SK-N-SH (cell line): ENCODE data around the gene EPHA10. TPM values are rescaled to one million over a fixed set of nuclear protein-coding genes. Genes with fewer than 3 reads are reported as not detected.

Source experiments
- CTCF ChIA-PET: fragments of 300-600, 350-600 bp; formaldehyde crosslinking; extraction: SDS; loops from one replicate; lab custom pipeline; 2021; lab: Yijun Ruan, JAX
- POLR2A ChIA-PET: fragments of 350-600 bp; sonication (Branson Sonifier 250); formaldehyde crosslinking; extraction: SDS; loops from one replicate; lab custom pipeline; 2020; ENCODE audit warnings: antibody characterized with exemption, inconsistent platforms; lab: Yijun Ruan, JAX
- DNase-seq: peaks from one replicate; pipeline ENCODE4 v3.0.0; 2012
- H2AFZ ChIP-seq: fragments of 200-600 bp; sonication (generic); 2 replicates; pipeline ENCODE4 v1.8.1; 2016; ENCODE audit warnings: antibody characterized with exemption, mild to moderate bottlenecking, low read depth
- H3F3A ChIP-seq: fragments of 200-600 bp; sonication (generic); replicated peaks from 2 replicates; pipeline ENCODE3; 2016; ENCODE audit warnings: antibody characterized with exemption, mild to moderate bottlenecking; ENCODE audit not compliant: insufficient read depth
- H3K27ac ChIP-seq, 2 experiments: fragments of 200-500 bp in 1 of 2; fragments of 200-600 bp in 1 of 2; sonication (Bioruptor generic) in 1 of 2; sonication (generic), shearing (Covaris generic) in 1 of 2; 2 replicates each; pipeline versions ENCODE4 v1.5.1 to v1.6.1; 2014 to 2016; ENCODE audit warnings: low read depth in 2 of 2, inconsistent platforms in 1 of 2, low read length in 1 of 2, mild to moderate bottlenecking in 1 of 2, mixed read lengths in 1 of 2
- H3K27me3 ChIP-seq: fragments of 200-600 bp; sonication (generic), shearing (Covaris generic); 2 replicates; pipeline ENCODE4 v1.6.1; 2016; ENCODE audit warnings: mixed run types; ENCODE audit not compliant: insufficient read depth
- H3K36me3 ChIP-seq, 2 experiments: fragments of 200-500 bp in 1 of 2; fragments of 200-600 bp in 1 of 2; sonication (Bioruptor generic) in 1 of 2; sonication (generic) in 1 of 2; replicated peaks in 1 of 2; 2 replicates each; pipeline versions ENCODE3 to v1.5.1; 2014 to 2016; ENCODE audit warnings: low read length in 1 of 2, mild to moderate bottlenecking in 1 of 2; ENCODE audit not compliant: insufficient read depth in 2 of 2, control insufficient read depth in 1 of 2
- H3K4me1 ChIP-seq, 2 experiments: fragments of 200-500 bp in 1 of 2; fragments of 200-600 bp in 1 of 2; sonication (Bioruptor generic) in 1 of 2; sonication (generic), shearing (Covaris generic) in 1 of 2; 2 replicates each; pipeline versions ENCODE4 v1.5.1 to v1.6.1; 2014 to 2016; ENCODE audit warnings: low read depth in 1 of 2, low read length in 1 of 2, mixed run types in 1 of 2; ENCODE audit not compliant: insufficient read depth in 2 of 2, control insufficient read depth in 1 of 2
- H3K4me2 ChIP-seq: fragments of 200-600 bp; sonication (generic), shearing (Covaris generic); 2 replicates; pipeline ENCODE4 v1.6.1; 2017; ENCODE audit warnings: mixed run types
- H3K4me3 ChIP-seq, 2 experiments: fragments of 200-500 bp in 1 of 2; fragments of 200-600 bp in 1 of 2; sonication (Bioruptor generic) in 1 of 2; sonication (generic), shearing (Covaris generic) in 1 of 2; 2 replicates each; pipeline versions ENCODE4 v1.5.1 to v1.8.1; 2014 to 2016; ENCODE audit warnings: low read depth in 2 of 2, inconsistent platforms in 1 of 2, low read length in 1 of 2, mild to moderate bottlenecking in 1 of 2, mixed read lengths in 1 of 2, moderate library complexity in 1 of 2
- H3K79me2 ChIP-seq: fragments of 200-600 bp; sonication (generic); 2 replicates; pipeline ENCODE4 v1.8.1; 2017; ENCODE audit warnings: mild to moderate bottlenecking; ENCODE audit not compliant: insufficient read depth
- H3K9ac ChIP-seq: fragments of 200-600 bp; sonication (generic); 2 replicates; pipeline ENCODE4 v1.6.1; 2017; ENCODE audit warnings: mixed run types
- H3K9me2 ChIP-seq: fragments of 200-600 bp; sonication (generic); 2 replicates; pipeline ENCODE4 v1.6.1; 2017; ENCODE audit warnings: mixed run types
- H3K9me3 ChIP-seq: fragments of 200-600 bp; sonication (generic); 2 replicates; pipeline ENCODE4 v1.6.1; 2017; ENCODE audit warnings: mixed run types, mild to moderate bottlenecking, moderate library complexity
- H4K20me1 ChIP-seq: fragments of 200-600 bp; sonication (generic); 2 replicates; pipeline ENCODE4 v1.6.1; 2017; ENCODE audit warnings: mild to moderate bottlenecking, mixed run types; ENCODE audit not compliant: insufficient read depth
- CHD2 ChIP-seq: fragments of 150-350 bp; IDR thresholded peaks from 2 replicates; pipeline ENCODE4 v1.6.1; 2018; ENCODE audit warnings: low read length; ENCODE audit not compliant: partially characterized antibody
- ELF1 ChIP-seq: IDR thresholded peaks from 2 replicates; pipeline ENCODE4 v1.4.0; 2012
- EZH2phosphoT487 ChIP-seq: fragments of 200-600 bp; sonication (generic); IDR thresholded peaks from 2 replicates; pipeline ENCODE4 v1.6.1; 2017; ENCODE audit warnings: low read depth, mixed run types, mild to moderate bottlenecking, antibody characterized with exemption, moderate library complexity, borderline replicate concordance
- FOSL2 ChIP-seq: IDR thresholded peaks from 2 replicates; pipeline ENCODE4 v1.4.0; 2012; ENCODE audit warnings: low read depth, mild to moderate bottlenecking, moderate library complexity, borderline replicate concordance
- FOXJ3 ChIP-seq: sonication (generic); formaldehyde crosslinking; IDR thresholded peaks from 2 replicates; pipeline ENCODE4 v1.5.1; 2020; ENCODE audit warnings: mild to moderate bottlenecking, missing genetic modification reagents
- MEF2A ChIP-seq: IDR thresholded peaks from 2 replicates; pipeline ENCODE4 v1.4.0; 2012; ENCODE audit warnings: low read depth, borderline replicate concordance
- RAD21 ChIP-seq: IDR thresholded peaks from 2 replicates; pipeline ENCODE4 v1.6.1; 2012; ENCODE audit warnings: mild to moderate bottlenecking, low read length
- RCOR1 ChIP-seq: fragments of 150-350 bp; IDR thresholded peaks from 2 replicates; pipeline ENCODE4 v1.6.1; 2017; ENCODE audit warnings: antibody characterized with exemption, low read length
- SIN3A ChIP-seq: IDR thresholded peaks from 2 replicates; pipeline ENCODE4 v1.6.1; 2012; ENCODE audit warnings: low read depth, mild to moderate bottlenecking, low read length, moderate library complexity, borderline replicate concordance
- TAF1 ChIP-seq: IDR thresholded peaks from 2 replicates; pipeline ENCODE4 v1.6.1; 2012; ENCODE audit warnings: low read depth, mild to moderate bottlenecking, low read length, moderate library complexity, borderline replicate concordance
- TCF12 ChIP-seq: IDR thresholded peaks from 2 replicates; pipeline ENCODE4 v1.4.0; 2012
- whole genome bisulfite sequencing: methylation state at CpG from one replicate; pipeline ENCODE4 v1.1.6; 2017; ENCODE audit warnings: low lambda C conversion rate; 5-methylcytosine and 5-hydroxymethylcytosine counted together
- polyA plus RNA-seq, 3 experiments: library from polyadenylated mRNA; depleted of rRNA; stranded (reverse); fragments of >200 nt; gene quantifications; 2 replicates each; pipeline ENCODE4 v1.2.3, GENCODE V29; 2012
- TF ChIP-seq, protein P1 (sequence below): fragments of 200-600 bp; sonication (generic); IDR thresholded peaks from 2 replicates; pipeline ENCODE4 v1.6.1; 2017; ENCODE audit warnings: antibody characterized with exemption, mild to moderate bottlenecking, moderate library complexity

The EPHA10 gene
- polyA plus RNA-seq, 1 of the 3 experiments (the other 2 are of a cell fraction) = 0.05 TPM

DNA sequence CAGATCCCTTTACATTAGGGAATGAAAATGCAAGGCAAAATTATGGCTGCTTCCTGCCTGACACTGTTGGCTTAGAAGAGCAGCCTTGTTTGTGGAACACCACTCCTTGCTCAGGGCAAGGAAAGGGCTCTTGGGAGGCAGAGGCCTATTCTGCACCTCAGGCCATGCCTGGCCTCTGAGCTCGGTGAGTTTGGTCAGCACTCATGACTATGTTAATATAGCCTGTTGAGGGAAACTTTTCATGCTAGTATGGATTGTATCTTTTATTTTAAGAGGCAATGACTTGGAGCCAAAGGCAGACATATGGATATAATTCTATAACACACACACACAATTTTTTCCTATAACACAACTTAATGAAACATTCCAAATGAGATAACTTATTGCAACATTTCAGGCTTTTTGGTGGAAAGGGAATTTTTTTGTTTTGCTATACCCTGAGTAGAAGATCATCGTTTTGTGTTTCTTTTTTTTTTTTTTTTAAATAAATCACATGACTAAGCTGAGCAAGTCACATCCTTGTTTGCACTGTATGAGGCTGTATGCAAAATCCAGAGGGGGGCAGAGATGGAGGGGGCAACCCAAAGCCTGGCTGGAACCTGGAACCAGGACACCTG is 48.7 kb upstream of the EPHA10 start:
- Histone ChIP-seq H3K4me1 (peaks cover 9 to 18% of the 10 kb centered on the region in 2 experiments), H3K9me2 (no peaks in the 10 kb centered on the region), H3K4me3 (no peak overlapping the region), H3F3A (peaks cover 23% of the 10 kb centered on the region), H3K9ac (no peak overlapping the region), H3K79me2 (peaks cover 23% of the 10 kb centered on the region), H3K27me3 (no peaks in the 10 kb centered on the region), H3K27ac (no peak overlapping the region; a peak in 1 of 4 replicates), H3K36me3 (peaks cover 46 to 59% of the 10 kb centered on the region in 2 experiments), H3K9me3 (no peaks in the 10 kb centered on the region), H2AFZ (no peak overlapping the region), H4K20me1 (no peaks in the 10 kb centered on the region), H3K4me2 (no peak overlapping the region)
- CTCF ChIA-PET = interaction anchor here (3.3 kb wide), 1 partner anchor 46 kb away, joined by 13 read pairs; the partner anchor contains the start of gene MTF1
- 89% methylated on average over 1 of the region's 2 CpGs for WGBS
- DNase-seq = no peak
- POLR2A ChIA-PET = no interaction called here
- no peak for TF ChIP-seq MEF2A
- TF ChIP-seq FOSL2 = no peak
- TF ChIP-seq RCOR1 = no peak
- no peak for TF ChIP-seq ELF1
- TF ChIP-seq TAF1 = no peak

DNA sequence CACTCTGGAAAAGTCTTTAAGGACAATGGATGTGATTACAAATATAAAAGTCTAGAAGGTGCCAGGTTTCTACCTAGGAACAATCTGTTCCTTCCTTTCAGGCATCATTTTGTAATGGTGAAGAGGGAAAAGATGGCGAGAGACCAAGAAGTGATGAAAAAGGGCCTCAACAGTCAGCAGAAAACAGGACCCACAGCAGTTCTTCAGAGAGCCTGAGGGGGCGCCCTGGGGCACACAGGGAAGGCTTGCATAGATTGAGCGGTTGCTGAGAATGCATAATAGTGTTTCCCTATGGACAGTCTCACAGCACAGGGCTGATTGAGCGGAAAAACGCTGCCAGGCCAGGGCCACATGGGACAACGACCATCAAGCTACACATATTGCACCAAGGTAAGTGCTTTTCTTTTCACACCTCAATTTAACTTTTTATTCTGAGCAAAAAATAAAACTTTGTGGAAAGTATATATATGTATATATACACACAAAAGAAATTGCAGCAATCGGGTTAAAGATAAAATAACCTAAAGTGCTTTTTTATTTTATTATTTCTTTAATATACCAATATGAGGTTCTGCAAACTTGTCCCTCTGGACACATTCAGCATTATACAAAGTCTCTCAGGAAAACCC is 46.2 kb upstream of the EPHA10 start:
- H3K9me3 ChIP-seq = no peaks in the 10 kb centered on the region
- no peak overlapping the region for H2AFZ ChIP-seq
- TF ChIP-seq RCOR1 (0 out of 2 replicates have a peak, but pooled peaks have one; percentile 19), SIN3A (peak; percentile 12; the same call in 1 of the 2 replicates), EZH2phosphoT487 (no peak), RAD21 (peak; percentile 50), TCF12 (no peak), FOXJ3 (CRISPR knock-in tag) (no peak), CHD2 (peak; percentile 20)
- TF ChIP-seq, protein P1, sequence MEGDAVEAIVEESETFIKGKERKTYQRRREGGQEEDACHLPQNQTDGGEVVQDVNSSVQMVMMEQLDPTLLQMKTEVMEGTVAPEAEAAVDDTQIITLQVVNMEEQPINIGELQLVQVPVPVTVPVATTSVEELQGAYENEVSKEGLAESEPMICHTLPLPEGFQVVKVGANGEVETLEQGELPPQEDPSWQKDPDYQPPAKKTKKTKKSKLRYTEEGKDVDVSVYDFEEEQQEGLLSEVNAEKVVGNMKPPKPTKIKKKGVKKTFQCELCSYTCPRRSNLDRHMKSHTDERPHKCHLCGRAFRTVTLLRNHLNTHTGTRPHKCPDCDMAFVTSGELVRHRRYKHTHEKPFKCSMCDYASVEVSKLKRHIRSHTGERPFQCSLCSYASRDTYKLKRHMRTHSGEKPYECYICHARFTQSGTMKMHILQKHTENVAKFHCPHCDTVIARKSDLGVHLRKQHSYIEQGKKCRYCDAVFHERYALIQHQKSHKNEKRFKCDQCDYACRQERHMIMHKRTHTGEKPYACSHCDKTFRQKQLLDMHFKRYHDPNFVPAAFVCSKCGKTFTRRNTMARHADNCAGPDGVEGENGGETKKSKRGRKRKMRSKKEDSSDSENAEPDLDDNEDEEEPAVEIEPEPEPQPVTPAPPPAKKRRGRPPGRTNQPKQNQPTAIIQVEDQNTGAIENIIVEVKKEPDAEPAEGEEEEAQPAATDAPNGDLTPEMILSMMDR = peak; percentile 88
- H3K36me3 ChIP-seq = peaks cover 45 to 51% of the 10 kb centered on the region in 2 experiments
- H3K4me2 ChIP-seq = no peak overlapping the region
- WGBS = 38% methylated on average over 7 of the region's 7 CpGs
- H3K4me1 ChIP-seq = peaks cover 15 to 25% of the 10 kb centered on the region in 2 experiments
- H3K9me2 ChIP-seq = no peaks in the 10 kb centered on the region
- H3K27me3 ChIP-seq = no peaks in the 10 kb centered on the region
- no peak overlapping the region for H3K9ac ChIP-seq
- peak; percentile 73 for DNase-seq
- peaks cover 12% of the 10 kb centered on the region for H4K20me1 ChIP-seq
- H3F3A ChIP-seq = peaks cover 24% of the 10 kb centered on the region
- H3K27ac ChIP-seq = no peak overlapping the region; a peak in 3 of 4 replicates
- H3K4me3 ChIP-seq = peak overlapping the region in 1 of 2 experiments; percentile 11; a peak in 1 of 4 replicates
- ChIA-PET POLR2A (no interaction called here), CTCF (interaction anchor here (0.7 to 3.3 kb wide), 6 partner anchors 17 to 48 kb away, joined by 3 to 13 read pairs (median 5); partner anchors contain the start of genes MANEAL and MTF1)
- peaks cover 41% of the 10 kb centered on the region for H3K79me2 ChIP-seq
